Fibroblast of gingiva (primary cell): ENCODE results near the gene CCK.

ENCODE experiments used
- DNase-seq: peaks from one replicate; pipeline ENCODE4 v3.0.0-alpha.2; 2011; ENCODE audit warnings: low read depth

The CCK gene

GRCh38 chr3:42267878-42268277 is 1.9 kb upstream of the CCK start:
- no peak for DNase-seq

GRCh38 chr3:42265059-42265991 is 660 bp downstream of the CCK start:
- DNase-seq, result peak; percentile 21

GRCh38 chr3:42264399-42265058 is 1.5 kb downstream of the CCK start:
- DNase-seq, result no peak

- no peak for DNase-seq
Measured at GRCh38 chr3:42263354-42264346, 2.3 kb downstream of the CCK start.

- DNase-seq, result peak; percentile 61
Measured at GRCh38 chr3:42262525-42262924, 3.5 kb downstream of the CCK start.

GRCh38 chr3:42257007-42257406 is 9.0 kb downstream of the CCK start:
- no peak for DNase-seq

GRCh38 chr3:42256135-42256819 is 9.7 kb downstream of the CCK start:
- no peak for DNase-seq

GRCh38 chr3:42254566-42254965 is 11.4 kb downstream of the CCK start:
- DNase-seq, result no peak

- no peak for DNase-seq
Measured at GRCh38 chr3:42250761-42251160, 15.2 kb downstream of the CCK start.

- peak; percentile 34 for DNase-seq
Measured at GRCh38 chr3:42247576-42248027, 18.4 kb downstream of the CCK start.

- DNase-seq, result no peak
Measured at GRCh38 chr3:42246091-42246490, 19.9 kb downstream of the CCK start.

- no peak for DNase-seq
Measured at GRCh38 chr3:42236611-42237010, 29.4 kb downstream of the CCK start.

- no peak for DNase-seq
Measured at GRCh38 chr3:42235532-42235931, 30.5 kb downstream of the CCK start.

GRCh38 chr3:42230860-42231259 is 35.1 kb downstream of the CCK start:
- no peak for DNase-seq

GRCh38 chr3:42229942-42230688 is 35.9 kb downstream of the CCK start:
- peak; percentile 57 for DNase-seq

- DNase-seq, result no peak
Measured at GRCh38 chr3:42229266-42229941, 36.6 kb downstream of the CCK start.

GRCh38 chr3:42228796-42229195 is 37.2 kb downstream of the CCK start:
- no peak for DNase-seq

GRCh38 chr3:42226470-42227425 is 39.2 kb downstream of the CCK start:
- DNase-seq, result no peak
